Caki2 (cell line): ENCODE measurements around the gene CTAGE1. TPM values are rescaled to one million over a fixed set of nuclear protein-coding genes. Genes with fewer than 3 reads are reported as not detected.

Experiments
- total RNA-seq: library from RNA; depleted of rRNA; stranded (reverse); fragments of >200 nt; shearing (Covaris generic); gene quantifications from 2 replicates; pipeline ENCODE4 v1.2.3, GENCODE V29; 2014; ENCODE audit warnings: low replicate concordance; rRNA removed

Gene CTAGE1
- total RNA-seq, 1 experiment from 2014 or later: not detected

Other genes starting within 250 kb of the CTAGE1 start
- gene GATA6, start 248.3 kb downstream of the CTAGE1 start, total RNA-seq: 6.7 and 8.4 TPM in 2 replicates